Measurements from ENCODE around the gene NDST1. TPM values are rescaled to one million over a fixed set of nuclear protein-coding genes. Genes with fewer than 3 reads are reported as not detected.

The NDST1 gene
- total and polyA plus RNA-seq, 7 experiments from 2014 or later, result 0.69 to 17.5 (median 1.2) TPM

DNA sequence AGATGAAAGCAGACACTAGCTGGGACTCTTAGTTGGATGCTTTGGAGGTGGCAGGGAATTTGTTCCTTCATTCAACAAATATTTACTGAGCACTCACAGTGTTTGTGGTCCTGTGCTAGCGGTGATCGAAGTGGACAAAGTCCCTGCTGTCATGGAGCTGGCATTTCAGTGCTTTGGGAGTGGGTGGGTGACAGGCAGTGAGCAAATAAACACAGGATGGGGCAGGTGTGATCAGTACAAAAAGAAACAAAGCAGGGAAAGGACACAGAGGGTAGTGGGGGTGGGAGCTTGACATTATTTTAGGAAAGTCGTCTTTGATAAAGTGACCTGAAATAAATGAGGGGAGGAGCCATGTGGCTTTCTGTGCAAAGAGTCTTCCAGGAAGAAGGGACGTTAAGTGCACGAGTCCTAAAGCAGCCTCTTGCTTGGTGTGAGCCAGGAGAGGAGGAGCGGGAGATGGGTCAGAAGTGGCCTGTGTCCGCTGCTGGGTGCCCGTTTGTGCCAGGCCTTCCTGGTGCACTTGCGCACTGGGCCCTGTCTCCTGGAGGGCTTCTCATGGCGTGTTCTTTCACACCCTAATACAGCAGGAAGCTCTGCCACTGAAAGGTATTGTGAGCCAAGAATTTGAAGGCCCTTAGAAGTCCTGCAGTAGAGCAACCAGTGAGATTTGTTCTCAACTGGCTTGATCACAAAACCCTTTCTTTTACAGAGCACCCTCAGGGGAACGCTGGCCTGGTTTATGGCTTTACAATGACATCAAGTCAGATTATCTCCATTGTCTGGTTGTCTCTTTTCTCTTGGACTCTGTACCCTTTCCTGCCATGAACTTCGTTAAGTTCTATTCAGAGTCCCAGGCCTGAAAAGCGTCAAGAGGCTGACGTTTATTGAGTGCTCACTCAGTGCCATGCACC lies 14.8 kb downstream of the NDST1 start:
- H3K27me3 Mint-ChIP-seq, result no peaks in the 10 kb centered on the region
- no peaks in the 10 kb centered on the region for H3K27me3 ChIP-seq (ENCODE audit: control insufficient read depth in 2 of 2, insufficient read depth in 2 of 2, low read length in 2 of 2)
- H3K4me1 ChIP-seq (ENCODE audit: control insufficient read depth in 2 of 2, insufficient read depth in 2 of 2, low read length in 2 of 2), result no peaks in the 10 kb centered on the region
- ChIA-PET POLR2A (no interaction called here), CTCF (interaction anchor here (2.4 kb wide), 1 partner anchor 66 kb away, joined by 9 read pairs; no protein-coding TSS in a partner anchor)
- H3K27ac ChIP-seq (ENCODE audit: low read depth, low read length), result no peak overlapping the region
- intact Hi-C loops (cut with micrococcal nuclease), result loop anchor here (1.0 kb wide), 1 partner anchor 63 kb away; no protein-coding TSS in a partner anchor
- H3K36me3 ChIP-seq (ENCODE audit: control insufficient read depth in 2 of 3, insufficient read depth in 3 of 3, low read length in 3 of 3), result no peaks in the 10 kb centered on the region
- H3K4me1 Mint-ChIP-seq, result peaks cover 0 to 5% (median 0%) of the 10 kb centered on the region in 7 donors
- H3K9me3 ChIP-seq (ENCODE audit: control insufficient read depth in 2 of 3, low read length in 3 of 3), result no peaks in the 10 kb centered on the region
- H3K36me3 Mint-ChIP-seq, result no peaks in the 10 kb centered on the region
- H3K4me3 ChIP-seq (ENCODE audit: low read length), result no peak overlapping the region
- no peaks in the 10 kb centered on the region for H3K9me3 Mint-ChIP-seq
- peak overlapping the region in 1 of 9 donors; percentile 79 for H3K27ac Mint-ChIP-seq
- H3K4me3 Mint-ChIP-seq, result no peak overlapping the region
- ATAC-seq, result no peak
- no peak for DNase-seq

DNA sequence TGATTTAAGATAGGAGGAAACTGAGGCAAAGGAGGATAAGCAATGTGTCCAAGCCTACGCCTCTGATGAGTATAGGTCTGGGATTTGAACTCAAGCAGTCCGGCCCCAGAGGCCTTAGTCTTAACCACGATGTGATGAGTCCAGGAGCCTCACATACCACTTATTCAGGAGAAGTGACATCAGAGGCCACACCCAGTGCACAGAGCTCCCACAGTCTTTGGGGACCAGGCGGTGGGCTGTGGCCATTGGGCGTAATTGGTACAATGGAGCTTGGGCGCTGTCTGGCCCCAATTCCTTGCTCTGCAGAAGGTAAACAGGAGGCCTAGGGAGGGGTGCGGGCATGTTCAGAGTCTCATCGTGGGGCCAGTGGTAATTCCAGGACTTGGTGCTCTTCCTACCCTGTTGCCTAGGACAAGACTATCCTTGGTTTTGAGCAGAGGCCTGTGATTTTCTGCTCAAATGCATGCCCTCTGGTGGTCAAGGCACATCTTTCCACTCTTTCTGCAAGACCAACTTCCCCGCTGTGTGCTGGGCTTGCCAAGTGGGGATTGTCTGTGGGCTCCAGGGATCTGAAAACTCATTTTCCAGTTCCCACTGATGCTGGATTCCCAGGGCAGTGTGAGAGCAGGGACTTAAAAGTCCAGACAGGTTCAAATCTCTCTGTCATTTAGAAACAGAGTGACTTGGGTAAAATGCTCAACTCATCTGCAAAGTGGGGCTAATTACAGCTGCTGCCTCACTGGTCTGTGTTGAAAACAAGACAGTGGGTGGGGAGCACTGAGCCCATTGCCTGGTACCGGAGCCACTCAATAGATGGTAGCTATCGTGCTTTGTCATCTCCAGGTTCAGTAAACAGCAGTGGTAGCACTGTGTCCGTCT lies 15.8 kb downstream of the NDST1 start:
- Histone ChIP-seq H3K4me1 (ENCODE audit: control insufficient read depth in 2 of 2, insufficient read depth in 2 of 2, low read length in 2 of 2) (no peaks in the 10 kb centered on the region), H3K27ac (ENCODE audit: low read depth, low read length) (no peak overlapping the region), H3K9me3 (ENCODE audit: control insufficient read depth in 2 of 3, low read length in 3 of 3) (no peaks in the 10 kb centered on the region), H3K4me3 (ENCODE audit: low read length) (no peak overlapping the region), H3K27me3 (ENCODE audit: control insufficient read depth in 2 of 2, insufficient read depth in 2 of 2, low read length in 2 of 2) (no peaks in the 10 kb centered on the region), H3K36me3 (ENCODE audit: control insufficient read depth in 2 of 3, insufficient read depth in 3 of 3, low read length in 3 of 3) (no peaks in the 10 kb centered on the region)
- DNase-seq, result peak in 6 of 9 donors; percentile 10 to 39 (median 30)
- H3K4me3 Mint-ChIP-seq, result no peak overlapping the region
- H3K36me3 Mint-ChIP-seq, result no peaks in the 10 kb centered on the region
- no peaks in the 10 kb centered on the region for H3K27me3 Mint-ChIP-seq
- ChIA-PET CTCF (interaction anchor here (1.1 to 2.4 kb wide), 3 partner anchors 65 to 74 kb away, joined by 3 to 9 read pairs (median 5); partner anchors contain the start of gene RPS14), POLR2A (no interaction called here)
- intact Hi-C loops (cut with micrococcal nuclease), result loop anchor here (1.0 kb wide), 1 partner anchor 64 kb away; no protein-coding TSS in a partner anchor
- H3K9me3 Mint-ChIP-seq, result no peaks in the 10 kb centered on the region
- no peak overlapping the region for H3K27ac Mint-ChIP-seq
- H3K4me1 Mint-ChIP-seq, result peaks cover 0 to 2% (median 0%) of the 10 kb centered on the region in 7 donors
- peak; percentile 57 for ATAC-seq

DNA sequence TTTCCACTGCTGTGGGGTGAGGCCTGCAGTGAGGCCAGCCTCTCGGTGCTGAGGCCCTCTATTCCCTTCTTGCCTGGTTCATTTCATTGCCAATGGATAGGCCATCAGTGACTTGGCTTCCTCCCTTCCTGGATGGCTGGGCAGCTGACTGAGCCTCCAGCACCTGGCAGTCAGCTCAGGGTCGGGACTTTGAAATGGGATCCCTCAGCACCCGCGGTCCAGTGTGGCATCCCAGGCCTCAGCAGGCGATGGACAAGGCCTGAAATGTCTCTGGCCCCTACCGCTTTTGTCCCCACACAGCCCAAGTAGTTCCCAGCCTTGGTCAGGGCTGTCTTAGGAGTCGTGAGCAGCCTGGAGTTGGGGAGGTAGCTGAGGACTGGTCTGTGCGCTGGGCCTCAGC lies 17.2 kb downstream of the NDST1 start:
- H3K9me3 Mint-ChIP-seq, result no peaks in the 10 kb centered on the region
- Histone ChIP-seq H3K4me3 (ENCODE audit: low read length) (no peak overlapping the region), H3K9me3 (ENCODE audit: control insufficient read depth in 2 of 3, low read length in 3 of 3) (no peaks in the 10 kb centered on the region), H3K27ac (ENCODE audit: low read depth, low read length) (no peak overlapping the region), H3K36me3 (ENCODE audit: control insufficient read depth in 2 of 3, insufficient read depth in 3 of 3, low read length in 3 of 3) (no peaks in the 10 kb centered on the region), H3K4me1 (ENCODE audit: control insufficient read depth in 2 of 2, insufficient read depth in 2 of 2, low read length in 2 of 2) (no peaks in the 10 kb centered on the region), H3K27me3 (ENCODE audit: control insufficient read depth in 2 of 2, insufficient read depth in 2 of 2, low read length in 2 of 2) (no peaks in the 10 kb centered on the region)
- no peaks in the 10 kb centered on the region for H3K27me3 Mint-ChIP-seq
- peaks cover 0 to 2% (median 0%) of the 10 kb centered on the region in 7 donors for H3K4me1 Mint-ChIP-seq
- intact Hi-C loops (cut with micrococcal nuclease), result no loop called here
- no peak for DNase-seq
- ChIA-PET POLR2A (no interaction called here), CTCF (interaction anchor here (0.5 to 1.3 kb wide), 4 partner anchors 8 to 248 kb away, joined by 3 read pairs; partner anchors contain the start of gene RPS14)
- H3K36me3 Mint-ChIP-seq, result no peaks in the 10 kb centered on the region
- H3K27ac Mint-ChIP-seq, result peak overlapping the region in 1 of 9 donors; percentile 32
- no peak overlapping the region for H3K4me3 Mint-ChIP-seq
- no peak for ATAC-seq

DNA sequence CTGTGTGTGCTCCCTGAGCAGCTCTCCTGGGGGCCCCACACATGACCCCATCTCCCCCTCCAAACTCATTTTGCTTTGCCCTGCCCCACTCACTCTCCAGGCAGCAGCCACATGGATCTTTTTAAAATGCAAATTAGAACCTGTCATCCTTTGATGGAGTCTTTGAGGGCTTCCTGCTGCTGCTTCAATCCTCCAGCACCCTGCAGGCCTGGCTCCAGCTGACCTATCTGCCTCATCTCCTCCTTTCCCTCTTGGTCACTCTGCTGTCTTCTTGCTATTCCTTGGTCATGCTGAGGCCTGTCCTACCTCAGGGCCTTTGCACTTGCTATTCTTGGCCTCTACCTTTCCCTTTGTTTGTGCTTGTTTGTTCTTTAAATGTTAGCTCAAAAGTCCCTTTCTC lies 17.9 kb downstream of the NDST1 start:
- ATAC-seq (no peak), DNase-seq (no peak)
- Mint-ChIP-seq H3K27me3 (no peaks in the 10 kb centered on the region), H3K9me3 (no peaks in the 10 kb centered on the region), H3K27ac (peak overlapping the region in 2 of 9 donors; percentile 26 to 55), H3K36me3 (no peaks in the 10 kb centered on the region), H3K4me1 (peaks cover 0 to 2% (median 0%) of the 10 kb centered on the region in 7 donors), H3K4me3 (no peak overlapping the region)
- Histone ChIP-seq H3K27me3 (ENCODE audit: control insufficient read depth in 2 of 2, insufficient read depth in 2 of 2, low read length in 2 of 2) (no peaks in the 10 kb centered on the region), H3K4me3 (ENCODE audit: low read length) (no peak overlapping the region), H3K36me3 (ENCODE audit: control insufficient read depth in 2 of 3, insufficient read depth in 3 of 3, low read length in 3 of 3) (no peaks in the 10 kb centered on the region), H3K4me1 (ENCODE audit: control insufficient read depth in 2 of 2, insufficient read depth in 2 of 2, low read length in 2 of 2) (no peaks in the 10 kb centered on the region), H3K27ac (ENCODE audit: low read depth, low read length) (no peak overlapping the region), H3K9me3 (ENCODE audit: control insufficient read depth in 2 of 3, low read length in 3 of 3) (no peaks in the 10 kb centered on the region)
- POLR2A ChIA-PET, result interaction anchor here (0.6 kb wide), 1 partner anchor 169 kb away, joined by 3 read pairs; no protein-coding TSS in a partner anchor
- intact Hi-C loops (cut with micrococcal nuclease), result no loop called here
- CTCF ChIA-PET, result interaction anchor here (0.5 to 1.0 kb wide), 2 partner anchors 9 to 69 kb away, joined by 3 read pairs; no protein-coding TSS in a partner anchor

DNA sequence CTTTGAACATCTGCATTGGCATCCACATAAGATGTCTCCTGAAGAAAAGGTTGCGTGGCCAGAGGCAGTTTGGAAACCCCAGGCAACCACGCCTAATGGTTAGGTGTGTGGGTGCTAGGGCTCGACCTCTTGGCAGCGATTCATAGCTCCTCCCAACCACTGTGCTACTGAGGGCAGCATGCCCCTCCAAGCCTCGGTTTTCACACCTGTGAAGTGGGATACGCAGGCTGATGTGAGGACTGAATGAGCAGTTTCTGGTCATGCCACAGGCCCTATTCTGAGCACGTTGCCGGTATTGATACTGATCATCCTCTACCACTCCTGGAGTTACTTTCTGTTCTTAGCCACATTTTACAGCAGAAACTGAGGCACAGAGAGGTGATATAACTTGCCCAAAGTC lies 19.1 kb downstream of the NDST1 start:
- H3K4me1 Mint-ChIP-seq, result peaks cover 0 to 2% (median 0%) of the 10 kb centered on the region in 7 donors
- H3K36me3 ChIP-seq (ENCODE audit: control insufficient read depth in 2 of 3, insufficient read depth in 3 of 3, low read length in 3 of 3), result no peaks in the 10 kb centered on the region
- no peaks in the 10 kb centered on the region for H3K9me3 ChIP-seq (ENCODE audit: control insufficient read depth in 2 of 3, low read length in 3 of 3)
- DNase-seq (no peak), ATAC-seq (peak; percentile 35)
- no peaks in the 10 kb centered on the region for H3K27me3 ChIP-seq (ENCODE audit: control insufficient read depth in 2 of 2, insufficient read depth in 2 of 2, low read length in 2 of 2)
- H3K9me3 Mint-ChIP-seq, result no peaks in the 10 kb centered on the region
- H3K4me3 Mint-ChIP-seq, result no peak overlapping the region
- CTCF ChIA-PET, result interaction anchor here (1.0 kb wide), 1 partner anchor 70 kb away, joined by 3 read pairs; no protein-coding TSS in a partner anchor
- H3K27ac ChIP-seq (ENCODE audit: low read depth, low read length), result no peak overlapping the region
- intact Hi-C loops (cut with micrococcal nuclease), result no loop called here
- H3K27ac Mint-ChIP-seq, result no peak overlapping the region
- H3K4me3 ChIP-seq (ENCODE audit: low read length), result no peak overlapping the region
- H3K27me3 Mint-ChIP-seq, result no peaks in the 10 kb centered on the region
- POLR2A ChIA-PET, result no interaction called here
- H3K4me1 ChIP-seq (ENCODE audit: control insufficient read depth in 2 of 2, insufficient read depth in 2 of 2, low read length in 2 of 2), result no peaks in the 10 kb centered on the region
- no peaks in the 10 kb centered on the region for H3K36me3 Mint-ChIP-seq

DNA sequence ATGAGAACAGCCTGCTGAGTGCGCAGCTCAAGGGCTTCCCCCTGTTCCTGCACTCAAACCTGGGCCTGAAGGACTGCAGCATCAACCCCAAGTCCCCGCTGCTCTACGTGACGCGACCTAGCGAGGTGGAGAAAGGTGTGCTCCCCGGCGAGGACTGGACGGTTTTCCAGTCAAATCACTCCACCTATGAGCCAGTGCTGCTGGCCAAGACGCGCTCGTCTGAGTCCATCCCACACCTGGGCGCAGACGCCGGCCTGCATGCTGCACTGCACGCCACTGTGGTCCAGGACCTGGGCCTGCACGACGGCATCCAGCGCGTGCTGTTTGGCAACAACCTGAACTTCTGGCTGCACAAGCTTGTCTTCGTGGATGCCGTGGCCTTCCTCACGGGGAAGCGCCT lies 19.9 kb downstream of the NDST1 start:
- no peak for ATAC-seq
- H3K27me3 ChIP-seq (ENCODE audit: control insufficient read depth in 2 of 2, insufficient read depth in 2 of 2, low read length in 2 of 2), result no peaks in the 10 kb centered on the region
- H3K4me1 ChIP-seq (ENCODE audit: control insufficient read depth in 2 of 2, insufficient read depth in 2 of 2, low read length in 2 of 2), result no peaks in the 10 kb centered on the region
- no peaks in the 10 kb centered on the region for H3K9me3 ChIP-seq (ENCODE audit: control insufficient read depth in 2 of 3, low read length in 3 of 3)
- no peaks in the 10 kb centered on the region for H3K36me3 ChIP-seq (ENCODE audit: control insufficient read depth in 2 of 3, insufficient read depth in 3 of 3, low read length in 3 of 3)
- DNase-seq, result no peak
- no peak overlapping the region for H3K4me3 Mint-ChIP-seq
- H3K4me1 Mint-ChIP-seq, result no peaks in the 10 kb centered on the region
- H3K27ac ChIP-seq (ENCODE audit: low read depth, low read length), result no peak overlapping the region
- POLR2A ChIA-PET, result no interaction called here
- no peak overlapping the region for H3K27ac Mint-ChIP-seq
- CTCF ChIA-PET, result no interaction called here
- no peaks in the 10 kb centered on the region for H3K36me3 Mint-ChIP-seq
- H3K27me3 Mint-ChIP-seq, result no peaks in the 10 kb centered on the region
- no peaks in the 10 kb centered on the region for H3K9me3 Mint-ChIP-seq
- no peak overlapping the region for H3K4me3 ChIP-seq (ENCODE audit: low read length)
- intact Hi-C loops (cut with micrococcal nuclease), result no loop called here
